Measurements from ENCODE around the gene MRPL57. TPM values are rescaled to one million over a fixed set of nuclear protein-coding genes. Genes with fewer than 3 reads are reported as not detected.
A peak's percentile ranks its signal among the peaks of the same experiment; 100 is the strongest.

MRPL57 gene
- polyA plus RNA-seq (2013, experiment 1 of 2): 18.5 TPM
- polyA plus RNA-seq (2013, experiment 2 of 2): 18.9 TPM

DNA sequence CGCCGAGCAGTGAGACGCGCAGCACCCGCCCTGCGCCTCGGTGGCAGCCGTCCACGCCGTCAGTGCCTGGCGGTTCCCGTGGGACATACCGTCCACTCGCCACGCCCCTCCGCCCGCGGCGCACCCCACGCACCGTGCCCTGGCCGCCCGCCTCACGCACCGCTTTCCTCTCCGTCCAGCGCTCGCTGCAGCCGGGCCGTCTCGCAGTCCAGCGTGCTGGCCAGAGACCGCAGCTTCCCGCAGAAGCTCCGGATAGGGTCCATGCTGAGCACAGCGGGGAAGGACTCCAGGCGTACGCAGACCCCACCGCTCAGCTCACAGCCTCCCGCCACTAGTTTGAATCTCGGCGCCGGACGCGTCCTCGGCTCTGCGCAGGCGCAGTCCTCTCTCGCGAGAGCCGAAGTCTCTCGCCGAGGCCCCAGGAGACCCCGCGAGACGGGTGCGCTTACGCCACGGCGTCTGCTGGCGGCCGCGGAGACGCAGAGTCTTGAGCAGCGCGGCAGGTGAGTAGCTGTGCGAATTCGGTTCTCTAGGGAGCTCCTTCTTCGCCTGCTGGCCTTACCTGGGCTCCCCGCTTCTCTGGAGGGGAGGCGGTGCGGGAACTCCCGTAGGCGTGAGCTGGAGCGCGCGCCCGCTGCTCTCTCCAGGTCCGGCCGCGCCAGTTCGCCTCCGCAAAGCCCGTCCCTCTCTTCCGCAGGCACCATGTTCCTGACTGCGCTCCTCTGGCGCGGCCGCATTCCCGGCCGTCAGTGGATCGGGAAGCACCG lies at the start of gene MRPL57, which contains the start of gene SKA3:
Gene MRPL57, plus strand, starts transcription at position 444 of the 767 bp plus-strand sequence. Its CDS starts 259 bp downstream, at position 703.
Gene SKA3, minus strand, starts transcription at position 338 of the 767 bp plus-strand sequence. Its CDS starts 75 bp downstream, at position 263.
- 4% methylated on average over 92 of the region's 93 CpGs for WGBS

DNA sequence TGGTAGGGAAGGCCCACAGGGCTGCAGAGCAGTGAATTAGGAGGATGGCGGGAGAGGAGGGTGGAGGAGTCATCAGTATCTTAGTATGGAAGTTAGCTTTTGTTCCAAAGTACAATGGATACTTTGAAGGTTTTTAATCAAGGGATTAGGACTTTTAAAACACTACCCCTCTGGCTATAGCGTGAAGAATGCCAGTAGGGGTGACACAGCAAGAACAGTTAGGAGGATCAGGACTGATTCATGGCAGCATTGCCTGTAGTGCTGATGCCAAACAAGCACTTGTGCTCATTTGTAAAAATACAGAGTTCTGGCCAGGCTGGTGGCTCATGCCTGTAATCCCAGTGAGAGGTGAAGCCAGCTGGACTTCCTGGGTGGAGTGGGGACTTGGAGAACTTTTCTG lies 46.3 kb upstream of the MRPL57 start:
- no peak for DNase-seq
- Histone ChIP-seq H2BK120ac (ENCODE audit: low read depth, low read length) (no peak overlapping the region), H3K27me3 (ENCODE audit: control insufficient read depth in 1 of 2, insufficient read depth in 1 of 2, low read length in 2 of 2) (no peaks in the 10 kb centered on the region), H4K8ac (ENCODE audit: low read length) (no peak overlapping the region), H2BK12ac (ENCODE audit: low read length in 2 of 2) (no peak overlapping the region), H3K4me1 (ENCODE audit: control insufficient read depth, insufficient read depth, low read depth, low read length) (no peaks in the 10 kb centered on the region), H2BK5ac (ENCODE audit: low read depth, low read length, poor library complexity, severe bottlenecking) (no peak overlapping the region), H3K4me3 (ENCODE audit: insufficient read depth in 1 of 2, low read depth in 1 of 2, low read length in 2 of 2) (no peak overlapping the region), H2BK15ac (ENCODE audit: low read depth, poor library complexity, severe bottlenecking) (no peak overlapping the region), H2AK5ac (ENCODE audit: low read length, severe bottlenecking) (no peak overlapping the region), H2AFZ (ENCODE audit: low read depth, low read length) (no peak overlapping the region), H3K9me3 (ENCODE audit: control insufficient read depth, low read length) (no peaks in the 10 kb centered on the region), H3K23ac (ENCODE audit: low read length in 2 of 2) (no peak overlapping the region), H3K36me3 (ENCODE audit: control insufficient read depth in 1 of 2, insufficient read depth in 2 of 2, low read depth in 1 of 2, low read length in 2 of 2) (no peaks in the 10 kb centered on the region), H4K91ac (ENCODE audit: low read length) (no peak overlapping the region), H3K14ac (ENCODE audit: low read length in 2 of 2) (no peak overlapping the region), H3K27ac (ENCODE audit: low read length, poor library complexity, severe bottlenecking) (no peak overlapping the region), H3K79me1 (replicated peaks; ENCODE audit: low read length, poor library complexity, severe bottlenecking) (no peaks in the 10 kb centered on the region), H3K18ac (ENCODE audit: low read depth in 1 of 2, low read length in 2 of 2) (no peak overlapping the region), H3K4ac (ENCODE audit: low read depth in 1 of 2, low read length in 2 of 2) (no peak overlapping the region), H3K4me2 (ENCODE audit: low read length, poor library complexity, severe bottlenecking) (no peak overlapping the region), H3K9ac (ENCODE audit: low read length) (no peak overlapping the region)
- WGBS: 91% methylated on average over 2 of the region's 2 CpGs

More for the DNA sequence above, at the start of gene MRPL57, which contains the start of gene SKA3:
- Histone ChIP-seq H2BK15ac (ENCODE audit: low read depth, poor library complexity, severe bottlenecking) (peak within 1 kb of the TSS; percentile 96), H3K14ac (ENCODE audit: low read length in 2 of 2) (peak within 1 kb of the TSS; percentile 80 to 89), H3K36me3 (ENCODE audit: control insufficient read depth in 1 of 2, insufficient read depth in 2 of 2, low read depth in 1 of 2, low read length in 2 of 2) (peaks cover 0 to 6% of the 10 kb centered on the region in 2 experiments), H3K4me2 (ENCODE audit: low read length, poor library complexity, severe bottlenecking) (peak within 1 kb of the TSS; percentile 94), H2BK12ac (ENCODE audit: low read length in 2 of 2) (peak within 1 kb of the TSS in 1 of 2 experiments; percentile 34), H3K23ac (ENCODE audit: low read length in 2 of 2) (peak within 1 kb of the TSS; percentile 90 to 91), H3K4me1 (ENCODE audit: control insufficient read depth, insufficient read depth, low read depth, low read length) (peaks cover 11% of the 10 kb centered on the region), H3K27ac (ENCODE audit: low read length, poor library complexity, severe bottlenecking) (peak within 1 kb of the TSS; percentile 97), H2AFZ (ENCODE audit: low read depth, low read length) (peak within 1 kb of the TSS; percentile 100), H3K9ac (ENCODE audit: low read length) (peak within 1 kb of the TSS; percentile 92), H2AK5ac (ENCODE audit: low read length, severe bottlenecking) (peak within 1 kb of the TSS; percentile 24), H3K27me3 (ENCODE audit: control insufficient read depth in 1 of 2, insufficient read depth in 1 of 2, low read length in 2 of 2) (no peaks in the 10 kb centered on the region), H3K4ac (ENCODE audit: low read depth in 1 of 2, low read length in 2 of 2) (peak within 1 kb of the TSS; percentile 98), H2BK120ac (ENCODE audit: low read depth, low read length) (peak within 1 kb of the TSS; percentile 98), H3K18ac (ENCODE audit: low read depth in 1 of 2, low read length in 2 of 2) (peak within 1 kb of the TSS; percentile 94 to 98), H4K8ac (ENCODE audit: low read length) (peak within 1 kb of the TSS; percentile 95), H3K9me3 (ENCODE audit: control insufficient read depth, low read length) (no peaks in the 10 kb centered on the region), H4K91ac (ENCODE audit: low read length) (peak within 1 kb of the TSS; percentile 93), H3K79me1 (replicated peaks; ENCODE audit: low read length, poor library complexity, severe bottlenecking) (peaks cover 11% of the 10 kb centered on the region), H3K4me3 (ENCODE audit: insufficient read depth in 1 of 2, low read depth in 1 of 2, low read length in 2 of 2) (peak within 1 kb of the TSS; percentile 88 to 100), H2BK5ac (ENCODE audit: low read depth, low read length, poor library complexity, severe bottlenecking) (peak within 1 kb of the TSS; percentile 66)
- peak; percentile 95 for DNase-seq

DNA sequence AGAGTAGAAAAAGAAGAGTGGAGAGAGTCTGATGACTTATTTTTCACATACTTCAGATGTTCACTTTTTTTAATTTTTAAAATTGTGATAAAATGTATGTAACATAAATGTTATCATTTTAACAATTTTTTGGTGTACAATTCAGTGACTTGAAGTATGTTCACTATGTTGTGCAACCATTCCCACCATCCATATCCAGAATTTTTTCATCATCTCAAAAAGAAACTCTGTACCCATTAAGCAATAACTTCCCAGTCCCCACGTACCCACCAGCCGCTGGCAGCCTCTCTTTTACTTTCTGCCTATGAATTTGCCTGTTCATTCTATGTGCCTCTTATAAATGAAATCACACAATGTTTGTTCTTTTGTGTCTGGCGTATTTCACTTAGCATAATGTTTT lies 43.4 kb upstream of the MRPL57 start:
- Histone ChIP-seq H2AFZ (ENCODE audit: low read depth, low read length) (no peak overlapping the region), H2BK15ac (ENCODE audit: low read depth, poor library complexity, severe bottlenecking) (no peak overlapping the region), H3K27ac (ENCODE audit: low read length, poor library complexity, severe bottlenecking) (no peak overlapping the region), H3K27me3 (ENCODE audit: control insufficient read depth in 1 of 2, insufficient read depth in 1 of 2, low read length in 2 of 2) (no peaks in the 10 kb centered on the region), H2BK120ac (ENCODE audit: low read depth, low read length) (no peak overlapping the region), H3K4me3 (ENCODE audit: insufficient read depth in 1 of 2, low read depth in 1 of 2, low read length in 2 of 2) (no peak overlapping the region), H3K4me1 (ENCODE audit: control insufficient read depth, insufficient read depth, low read depth, low read length) (peaks cover 2% of the 10 kb centered on the region), H2AK5ac (ENCODE audit: low read length, severe bottlenecking) (no peak overlapping the region), H3K23ac (ENCODE audit: low read length in 2 of 2) (no peak overlapping the region), H3K18ac (ENCODE audit: low read depth in 1 of 2, low read length in 2 of 2) (no peak overlapping the region), H3K36me3 (ENCODE audit: control insufficient read depth in 1 of 2, insufficient read depth in 2 of 2, low read depth in 1 of 2, low read length in 2 of 2) (no peaks in the 10 kb centered on the region), H3K79me1 (replicated peaks; ENCODE audit: low read length, poor library complexity, severe bottlenecking) (no peaks in the 10 kb centered on the region), H3K4me2 (ENCODE audit: low read length, poor library complexity, severe bottlenecking) (no peak overlapping the region), H3K4ac (ENCODE audit: low read depth in 1 of 2, low read length in 2 of 2) (no peak overlapping the region), H2BK12ac (ENCODE audit: low read length in 2 of 2) (no peak overlapping the region), H4K91ac (ENCODE audit: low read length) (no peak overlapping the region), H2BK5ac (ENCODE audit: low read depth, low read length, poor library complexity, severe bottlenecking) (no peak overlapping the region), H3K9me3 (ENCODE audit: control insufficient read depth, low read length) (no peaks in the 10 kb centered on the region), H3K9ac (ENCODE audit: low read length) (peak overlapping the region; percentile 44), H4K8ac (ENCODE audit: low read length) (no peak overlapping the region), H3K14ac (ENCODE audit: low read length in 2 of 2) (no peak overlapping the region)
- DNase-seq: no peak
- WGBS: 92% methylated on average over 3 of the region's 3 CpGs

DNA sequence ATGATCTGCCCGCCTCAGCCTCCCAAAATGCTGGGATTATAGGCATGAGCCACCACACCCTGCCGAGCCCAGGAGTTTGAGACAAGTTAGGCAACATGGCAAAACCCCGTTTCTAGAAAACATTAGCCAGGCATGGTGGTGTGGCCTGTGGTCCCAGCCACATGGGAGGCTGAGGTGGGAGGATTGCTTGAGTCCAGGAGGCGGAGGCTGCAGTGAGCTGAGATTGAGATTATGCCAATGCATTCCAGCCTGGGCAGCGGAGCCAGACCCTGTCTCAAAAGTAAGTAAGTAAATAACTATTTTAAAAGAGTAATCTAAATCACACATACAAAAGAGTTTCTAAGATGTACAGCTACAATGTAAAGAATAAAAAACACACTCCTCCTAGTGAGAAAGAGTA lies 42.0 kb upstream of the MRPL57 start:
- H3K27ac ChIP-seq (ENCODE audit: low read length, poor library complexity, severe bottlenecking): no peak overlapping the region

More for the DNA sequence above, 42.0 kb upstream of the MRPL57 start:
- Histone ChIP-seq H3K79me1 (replicated peaks; ENCODE audit: low read length, poor library complexity, severe bottlenecking) (peaks cover 4% of the 10 kb centered on the region), H3K9me3 (ENCODE audit: control insufficient read depth, low read length) (no peaks in the 10 kb centered on the region), H3K14ac (ENCODE audit: low read length in 2 of 2) (no peak overlapping the region), H4K8ac (ENCODE audit: low read length) (no peak overlapping the region), H3K9ac (ENCODE audit: low read length) (peak overlapping the region; percentile 22), H4K91ac (ENCODE audit: low read length) (no peak overlapping the region), H2AK5ac (ENCODE audit: low read length, severe bottlenecking) (no peak overlapping the region), H3K23ac (ENCODE audit: low read length in 2 of 2) (no peak overlapping the region), H3K4me2 (ENCODE audit: low read length, poor library complexity, severe bottlenecking) (no peak overlapping the region), H3K18ac (ENCODE audit: low read depth in 1 of 2, low read length in 2 of 2) (no peak overlapping the region), H3K36me3 (ENCODE audit: control insufficient read depth in 1 of 2, insufficient read depth in 2 of 2, low read depth in 1 of 2, low read length in 2 of 2) (no peaks in the 10 kb centered on the region), H2BK120ac (ENCODE audit: low read depth, low read length) (no peak overlapping the region), H2BK15ac (ENCODE audit: low read depth, poor library complexity, severe bottlenecking) (no peak overlapping the region), H2BK12ac (ENCODE audit: low read length in 2 of 2) (peak overlapping the region in 1 of 2 experiments; percentile 63), H3K4ac (ENCODE audit: low read depth in 1 of 2, low read length in 2 of 2) (no peak overlapping the region), H2BK5ac (ENCODE audit: low read depth, low read length, poor library complexity, severe bottlenecking) (no peak overlapping the region), H3K4me3 (ENCODE audit: insufficient read depth in 1 of 2, low read depth in 1 of 2, low read length in 2 of 2) (no peak overlapping the region), H3K4me1 (ENCODE audit: control insufficient read depth, insufficient read depth, low read depth, low read length) (peaks cover 5% of the 10 kb centered on the region), H2AFZ (ENCODE audit: low read depth, low read length) (no peak overlapping the region), H3K27me3 (ENCODE audit: control insufficient read depth in 1 of 2, insufficient read depth in 1 of 2, low read length in 2 of 2) (no peaks in the 10 kb centered on the region)
- 99% methylated on average over 4 of the region's 5 CpGs for WGBS
- no peak for DNase-seq
